OCI-LY7 (cell line): ENCODE measurements around the gene AKT2. TPM values are rescaled to one million over a fixed set of nuclear protein-coding genes. Genes with fewer than 3 reads are reported as not detected.
"Not testable (repeated sequence)": the region's sequence is repeated elsewhere in the genome, so short reads cannot be mapped to it uniquely, and the experiment has no call there.

Experiments
- BruUV-seq: library from RNA; stranded (reverse); fragments of 400-500 nt; replicated peaks from 2 replicates; lab custom pipeline; 2021; lab: Mats Ljungman, UMichigan
- CTCF ChIA-PET: fragments of 300-600 bp; sonication (Branson Sonifier 250); formaldehyde crosslinking; loops from one replicate; lab custom pipeline; 2022; ENCODE audit warnings: antibody characterized with exemption; ENCODE audit not compliant: unreplicated experiment; lab: Charles Lee
- POLR2A ChIA-PET: fragments of 300-600 bp; sonication (Branson Sonifier 250); formaldehyde crosslinking; loops from one replicate; lab custom pipeline; 2022; ENCODE audit warnings: antibody characterized with exemption; lab: Charles Lee
- DNase-seq: peaks from one replicate; pipeline ENCODE4 v3.0.0-alpha.2; 2015; ENCODE audit warnings: low spot score
- H2AFZ ChIP-seq: fragments of 200-600 bp; sonication (generic), shearing (Covaris generic); 2 replicates; pipeline ENCODE4 v1.6.1; 2014; ENCODE audit warnings: mild to moderate bottlenecking, antibody characterized with exemption, low read length, moderate library complexity
- H3K27ac ChIP-seq: fragments of 200-600 bp; sonication (generic); 2 replicates; pipeline ENCODE4 v1.5.1; 2014; ENCODE audit warnings: mixed run types, low read depth, mild to moderate bottlenecking, moderate library complexity, low read length, inconsistent platforms; ENCODE audit not compliant: poor library complexity, severe bottlenecking
- H3K36me3 ChIP-seq: fragments of 200-600 bp; sonication (generic); 2 replicates; pipeline ENCODE4 v1.6.1; 2014; ENCODE audit warnings: mild to moderate bottlenecking, antibody characterized with exemption, low read length, moderate library complexity, mixed read lengths; ENCODE audit not compliant: insufficient read depth
- H3K4me1 ChIP-seq: fragments of 200-600 bp; sonication (generic); 2 replicates; pipeline ENCODE4 v1.5.1; 2014; ENCODE audit warnings: mild to moderate bottlenecking, low read length; ENCODE audit not compliant: insufficient read depth, poor library complexity, severe bottlenecking
- H3K4me2 ChIP-seq: fragments of 200-600 bp; sonication (generic); 2 replicates; pipeline ENCODE4 v1.6.1; 2014; ENCODE audit warnings: mild to moderate bottlenecking, low read length
- H3K4me3 ChIP-seq: fragments of 200-600 bp; sonication (generic); 2 replicates; pipeline ENCODE4 v1.5.1; 2014; ENCODE audit warnings: mild to moderate bottlenecking, low read depth, low read length; ENCODE audit not compliant: poor library complexity, severe bottlenecking
- H3K79me2 ChIP-seq: fragments of 200-600 bp; sonication (generic); 2 replicates; pipeline ENCODE4 v1.6.1; 2016; ENCODE audit warnings: low read depth, mild to moderate bottlenecking, low read length, moderate library complexity, mixed read lengths; ENCODE audit not compliant: insufficient read depth
- H3K9me2 ChIP-seq: fragments of 200-600 bp; sonication (generic); 2 replicates; pipeline ENCODE4 v1.6.1; 2016; ENCODE audit warnings: mild to moderate bottlenecking, low read length, mixed read lengths; ENCODE audit not compliant: insufficient read depth
- H3K9me3 ChIP-seq: fragments of 200-600 bp; sonication (generic); 2 replicates; pipeline ENCODE4 v1.6.1; 2014; ENCODE audit warnings: mild to moderate bottlenecking, mixed run types, low read length, mixed read lengths
- H4K20me1 ChIP-seq: fragments of 200-600 bp; sonication (generic); 2 replicates; pipeline ENCODE4 v1.6.1; 2014; ENCODE audit warnings: mild to moderate bottlenecking, antibody characterized with exemption, low read length, moderate library complexity, mixed read lengths; ENCODE audit not compliant: insufficient read depth
- CTCF ChIP-seq: fragments of 200-600 bp; sonication (generic); conservative IDR thresholded peaks from 2 replicates; pipeline ENCODE4 v1.5.1; 2014; ENCODE audit warnings: mild to moderate bottlenecking, antibody characterized with exemption, low read length, moderate library complexity, mixed read lengths
- EZH2phosphoT487 ChIP-seq: fragments of 200-600 bp; sonication (generic); IDR thresholded peaks from 2 replicates; pipeline ENCODE4 v1.6.1; 2018; ENCODE audit warnings: low read depth, borderline replicate concordance, mild to moderate bottlenecking, mixed run types, antibody characterized with exemption, low read length, moderate library complexity, mixed read lengths
- intact Hi-C: fragments of 100-400 bp; cut with micrococcal nuclease; formaldehyde crosslinking; loops from one replicate; pipeline ENCODE4 v1.10.0; 2022; ENCODE audit not compliant: unreplicated experiment
- total RNA-seq, 2 experiments: library from RNA; depleted of rRNA in 1 of 2; stranded (reverse); fragments of >200 nt in 1 of 2; shearing (Covaris generic) in 1 of 2; gene quantifications; 2 replicates each; pipeline ENCODE4 v1.2.3, GENCODE V29; 2014 to 2022

The AKT2 gene
- total RNA-seq, 2 experiments from 2014 or later: 116 to 197 TPM

- Histone ChIP-seq H3K9me2 (no peaks in the 10 kb centered on the region), H3K4me1 (no peaks in the 10 kb centered on the region), H3K36me3 (no peaks in the 10 kb centered on the region), H3K4me3 (no peak overlapping the region), H3K79me2 (no peaks in the 10 kb centered on the region), H3K27ac (no peak overlapping the region), H4K20me1 (no peaks in the 10 kb centered on the region), H3K9me3 (0 out of 2 replicates have a peak, but pooled peaks cover 4% of the 10 kb centered on the region), H2AFZ (no peak overlapping the region), H3K4me2 (no peak overlapping the region)
- ChIA-PET POLR2A (no interaction called here), CTCF (no interaction called here)
- BruUV-seq: no TSS peak
- DNase-seq: no peak
- intact Hi-C loops: no loop called here
- TF ChIP-seq CTCF (no peak), EZH2phosphoT487 (no peak)
Measured at GRCh38 chr19:40220674-40221073, 64.5 kb downstream of the AKT2 start.

DNA sequence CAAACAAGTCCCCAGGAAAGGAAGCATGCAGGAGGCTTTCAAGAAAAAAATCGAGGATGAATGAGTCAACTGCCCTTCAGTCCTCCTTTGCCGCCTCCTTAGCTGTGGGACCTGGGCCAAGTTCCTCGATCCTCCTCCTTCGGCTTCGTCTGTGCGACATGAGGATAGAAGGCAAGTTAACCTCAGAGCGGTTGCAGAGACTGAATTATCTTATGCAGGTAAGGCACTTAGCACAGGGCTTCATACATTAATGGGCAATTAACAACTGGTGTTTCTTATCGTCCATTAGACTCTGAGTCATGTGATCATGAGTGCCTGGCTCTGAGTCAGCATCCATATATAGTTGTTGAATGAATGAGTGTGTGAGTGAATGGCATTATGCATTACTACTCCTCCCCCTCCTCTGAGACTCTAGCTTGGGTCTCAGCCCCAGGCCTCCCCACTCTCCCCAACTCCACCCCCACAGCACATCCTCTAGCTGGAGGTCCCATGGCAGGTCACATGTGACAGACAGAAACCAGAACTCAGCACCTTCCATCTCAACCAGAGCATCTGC is 65.3 kb downstream of the AKT2 start:
- DNase-seq: no peak
- no peak overlapping the region for H3K4me2 ChIP-seq
- CTCF ChIA-PET: no interaction called here
- POLR2A ChIA-PET: no interaction called here
- no peaks in the 10 kb centered on the region for H3K9me2 ChIP-seq
- no peaks in the 10 kb centered on the region for H3K4me1 ChIP-seq
- no TSS peak for BruUV-seq
- H2AFZ ChIP-seq: no peak overlapping the region
- no peaks in the 10 kb centered on the region for H3K79me2 ChIP-seq
- no peak overlapping the region for H3K4me3 ChIP-seq
- no peaks in the 10 kb centered on the region for H3K36me3 ChIP-seq
- H4K20me1 ChIP-seq: no peaks in the 10 kb centered on the region
- intact Hi-C loops: no loop called here
- 0 out of 2 replicates have a peak, but pooled peaks cover 4% of the 10 kb centered on the region for H3K9me3 ChIP-seq
- H3K27ac ChIP-seq: no peak overlapping the region
- no peak for TF ChIP-seq CTCF
- no peak for TF ChIP-seq EZH2phosphoT487

DNA sequence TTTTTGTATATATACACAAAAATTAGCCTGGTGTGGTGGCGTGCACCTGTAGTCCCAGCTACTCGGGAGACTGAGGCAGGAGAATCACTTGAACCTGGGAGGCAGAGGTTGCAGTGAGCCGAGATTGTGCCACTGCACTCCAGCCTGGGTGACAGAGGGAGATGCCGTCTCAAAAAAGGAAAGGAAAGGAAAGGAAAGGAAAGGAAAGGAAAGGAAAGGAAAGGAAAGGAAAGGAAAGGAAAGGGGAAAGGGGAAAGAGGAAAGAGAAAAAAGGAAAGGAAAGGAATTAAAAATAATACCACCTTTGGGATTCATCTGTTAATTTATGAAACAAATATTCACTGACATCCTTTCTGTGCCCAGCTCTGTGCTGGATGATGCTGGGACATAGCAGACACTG is 66.1 kb downstream of the AKT2 start:
- H2AFZ ChIP-seq, H4K20me1 ChIP-seq, DNase-seq, intact Hi-C loops, H3K9me3 ChIP-seq, H3K4me2 ChIP-seq, H3K36me3 ChIP-seq, H3K9me2 ChIP-seq, H3K4me3 ChIP-seq, H3K79me2 ChIP-seq, BruUV-seq, H3K4me1 ChIP-seq, CTCF ChIA-PET, H3K27ac ChIP-seq: not testable (repeated sequence)
- POLR2A ChIA-PET: interaction anchor here (0.7 kb wide), 1 partner anchor 86 kb away, joined by 3 read pairs; no protein-coding TSS in a partner anchor
